Activated CD4-positive, alpha-beta memory T cell treated with anti-CD3 and anti-CD28 coated beads for 36 hours (primary cell): ENCODE results near the gene PDE3B. TPM values are rescaled to one million over a fixed set of nuclear protein-coding genes. Genes with fewer than 3 reads are reported as not detected.
"Not testable (repeated sequence)": the region's sequence is repeated elsewhere in the genome, so short reads cannot be mapped to it uniquely, and the experiment has no call there.

Source experiments
- CTCF ChIA-PET: fragments of 350-600 bp; sonication (Branson Sonifier 250); formaldehyde crosslinking; loops from one replicate; lab custom pipeline; 2021; ENCODE audit warnings: antibody characterized with exemption, inconsistent platforms; lab: Charles Lee
- POLR2A ChIA-PET: fragments of 350-600 bp; sonication (Branson Sonifier 250); formaldehyde crosslinking; loops from one replicate; lab custom pipeline; 2021; ENCODE audit warnings: antibody characterized with exemption; lab: Charles Lee
- DNase-seq: peaks from one replicate; pipeline ENCODE4 v3.0.0-alpha.2; 2020
- H3K27ac Mint-ChIP-seq: one replicate; pipeline ENCODE4 v1.8.0; 2021; ENCODE audit warnings: mixed read lengths
- H3K27me3 Mint-ChIP-seq: one replicate; pipeline ENCODE4 v1.8.0; 2021; ENCODE audit warnings: mixed read lengths
- H3K36me3 Mint-ChIP-seq: one replicate; pipeline ENCODE4 v1.8.0; 2021; ENCODE audit warnings: mixed read lengths
- H3K4me1 Mint-ChIP-seq: one replicate; pipeline ENCODE4 v1.8.0; 2021; ENCODE audit warnings: low read depth, mixed read lengths
- H3K4me3 Mint-ChIP-seq: one replicate; pipeline ENCODE4 v1.8.0; 2021; ENCODE audit warnings: mild to moderate bottlenecking, mixed read lengths
- H3K9me3 Mint-ChIP-seq: one replicate; pipeline ENCODE4 v1.8.0; 2021; ENCODE audit warnings: mixed read lengths
- intact Hi-C: fragments of 100-400 bp; cut with micrococcal nuclease; formaldehyde crosslinking; loops from one replicate; pipeline ENCODE4 v1.15.1; 2023
- total RNA-seq, 2 experiments: library from RNA; stranded (reverse); gene quantifications; one replicate each; pipeline ENCODE4 v1.2.3, GENCODE V29; 2021

The PDE3B gene
- total RNA-seq, 2 experiments from 2014 or later: 21.6 to 21.8 TPM

DNA sequence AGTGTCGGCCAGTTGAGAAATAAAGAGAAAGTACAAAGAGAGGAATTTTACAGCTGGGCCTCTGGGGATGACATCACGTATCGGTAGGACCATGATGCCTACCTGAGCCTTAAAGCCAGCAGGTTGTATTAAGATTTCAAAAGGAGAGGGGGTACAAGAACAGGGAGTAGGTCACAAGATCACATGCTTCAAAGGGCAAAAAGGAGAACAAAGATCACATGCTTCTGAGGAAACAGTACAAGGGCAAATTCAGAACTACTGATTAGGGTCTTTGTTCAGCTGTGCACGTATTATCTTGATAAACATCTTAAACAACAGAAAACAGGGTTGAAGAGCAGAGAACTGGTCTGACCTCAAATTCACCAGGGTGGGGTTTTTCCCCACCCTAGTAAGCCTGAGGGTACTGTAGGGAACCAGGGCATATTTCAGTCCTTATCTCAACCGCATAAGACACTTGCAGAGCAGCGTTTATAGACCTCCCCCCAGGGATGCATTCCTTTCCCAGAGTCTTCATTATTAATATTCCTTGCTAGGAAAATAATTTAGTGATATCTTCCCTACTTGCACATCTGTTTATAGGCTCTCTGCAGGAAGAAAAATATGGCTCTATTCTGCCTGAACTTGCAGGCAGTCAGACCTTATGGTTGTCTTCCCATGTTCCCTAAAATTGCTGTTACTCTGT, 40.8 kb downstream of the PDE3B start:
- intact Hi-C loops, H3K27ac Mint-ChIP-seq, H3K27me3 Mint-ChIP-seq: not testable (repeated sequence)

DNA sequence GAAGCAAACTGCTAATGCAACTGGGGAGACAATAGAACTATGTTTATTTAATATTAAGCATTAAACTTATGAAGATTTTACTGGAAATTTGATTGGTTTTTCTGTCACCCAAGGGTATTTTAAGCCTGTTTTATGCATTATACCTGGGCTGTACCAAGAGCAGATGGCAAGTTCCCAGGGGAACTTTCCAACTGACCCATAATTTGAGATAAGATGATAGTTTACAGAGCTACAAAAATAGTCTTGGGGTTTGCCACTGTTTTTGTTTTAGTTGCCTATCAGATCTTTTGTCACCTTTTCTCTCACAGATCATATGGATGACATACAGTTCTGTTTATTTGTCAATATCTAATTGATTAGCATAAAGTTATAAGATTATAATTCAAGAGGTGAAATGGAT, 43.9 kb downstream of the PDE3B start:
- no peak for DNase-seq
- CTCF ChIA-PET: interaction anchor here (0.9 kb wide), 1 partner anchor 220 kb away, joined by 3 read pairs; no protein-coding TSS in a partner anchor
- no peak overlapping the region for H3K27ac Mint-ChIP-seq
- POLR2A ChIA-PET: no interaction called here
- no peak overlapping the region for H3K4me3 Mint-ChIP-seq
- intact Hi-C loops: no loop called here
- H3K4me1 Mint-ChIP-seq: peaks cover 44% of the 10 kb centered on the region
- peaks cover 5% of the 10 kb centered on the region for H3K9me3 Mint-ChIP-seq
- H3K27me3 Mint-ChIP-seq: no peaks in the 10 kb centered on the region
- peaks cover 24% of the 10 kb centered on the region for H3K36me3 Mint-ChIP-seq

More for the DNA sequence above, 40.8 kb downstream of the PDE3B start:
- CTCF ChIA-PET, POLR2A ChIA-PET, H3K4me3 Mint-ChIP-seq, DNase-seq, H3K9me3 Mint-ChIP-seq: not testable (repeated sequence)
- Mint-ChIP-seq H3K36me3 (peaks cover 25% of the 10 kb centered on the region), H3K4me1 (peaks cover 57% of the 10 kb centered on the region)

DNA sequence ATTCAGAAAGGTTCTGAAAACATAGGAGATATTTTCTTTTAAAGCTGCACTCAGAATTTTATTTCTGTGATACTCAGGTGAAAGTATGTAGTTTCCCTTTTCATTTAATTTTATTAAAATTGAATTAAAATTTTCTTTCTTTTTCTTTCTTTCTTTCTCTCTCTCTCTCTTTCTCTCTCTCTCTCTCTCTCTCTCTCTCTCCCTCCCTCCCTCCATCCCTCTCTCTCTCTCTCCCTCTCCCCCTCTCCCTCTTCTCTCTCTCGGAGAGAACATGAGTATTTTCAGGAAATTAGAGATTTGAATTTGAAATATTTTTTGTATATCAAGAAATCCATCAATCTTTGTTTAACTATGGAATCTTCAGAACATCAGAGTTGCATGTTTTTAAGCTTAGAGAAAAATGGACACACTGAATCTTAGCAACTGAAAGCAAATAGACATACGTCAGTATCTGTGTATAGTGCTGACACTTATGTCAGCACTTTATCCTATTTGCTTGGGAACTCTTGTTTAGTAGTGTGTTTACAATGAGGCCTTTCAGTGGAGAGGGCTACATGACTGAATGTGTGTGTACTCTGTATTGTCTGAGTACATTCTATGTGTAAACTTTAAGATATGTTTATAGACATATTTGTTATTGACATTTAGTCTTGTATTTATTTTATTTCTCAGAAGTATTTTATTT, 44.5 kb downstream of the PDE3B start:
- no peak overlapping the region for H3K27ac Mint-ChIP-seq
- CTCF ChIA-PET: no interaction called here

DNA sequence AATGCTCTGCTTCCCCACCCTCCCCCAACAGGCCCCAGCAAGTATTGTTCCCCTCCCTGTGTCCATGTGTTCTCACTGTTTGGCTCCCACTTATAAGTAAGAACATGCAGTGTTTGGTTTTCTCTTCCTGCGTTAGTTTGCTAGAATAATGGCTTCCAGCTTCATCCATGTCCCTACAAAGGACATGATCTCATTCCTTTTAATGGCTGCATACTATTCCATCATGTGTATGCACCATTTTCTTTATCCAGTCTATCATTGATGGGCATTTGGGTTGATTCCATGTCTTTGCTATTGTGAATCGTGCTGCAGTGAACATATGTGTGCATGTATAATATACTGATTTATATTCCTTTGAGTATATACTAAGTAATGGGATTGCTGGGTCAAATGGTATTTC, 52.1 kb downstream of the PDE3B start:
- H3K4me1 Mint-ChIP-seq: peaks cover 33% of the 10 kb centered on the region
- H3K27ac Mint-ChIP-seq, DNase-seq, intact Hi-C loops, H3K27me3 Mint-ChIP-seq, CTCF ChIA-PET, POLR2A ChIA-PET, H3K4me3 Mint-ChIP-seq: not testable (repeated sequence)
- H3K36me3 Mint-ChIP-seq: peaks cover 46% of the 10 kb centered on the region
- H3K9me3 Mint-ChIP-seq: peaks cover 34% of the 10 kb centered on the region

More for the DNA sequence above, 44.5 kb downstream of the PDE3B start:
- Mint-ChIP-seq H3K9me3 (peaks cover 11% of the 10 kb centered on the region), H3K36me3 (peaks cover 29% of the 10 kb centered on the region), H3K27me3 (no peaks in the 10 kb centered on the region), H3K4me3 (no peak overlapping the region), H3K4me1 (peaks cover 44% of the 10 kb centered on the region)
- DNase-seq: no peak
- POLR2A ChIA-PET: no interaction called here
- intact Hi-C loops: no loop called here

DNA sequence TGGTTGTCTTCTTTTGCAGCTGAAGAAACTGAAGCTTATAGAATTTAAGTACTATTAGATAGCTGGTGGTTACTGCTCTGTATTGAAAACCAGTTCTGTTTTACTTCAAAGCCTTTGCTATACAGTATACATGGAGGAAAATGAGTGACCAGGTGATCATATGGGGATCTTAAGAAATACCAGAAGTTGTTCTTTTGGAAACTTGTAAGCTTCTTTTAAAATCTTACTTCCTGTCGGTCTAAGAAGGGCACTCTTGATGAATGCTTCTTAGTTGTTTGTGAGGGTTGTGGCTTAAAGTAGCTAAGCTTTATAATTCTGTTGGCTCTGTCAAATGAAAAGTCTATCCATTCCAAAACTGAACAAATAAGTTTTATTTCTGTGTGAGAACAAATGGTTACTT, 55.2 kb downstream of the PDE3B start:
- Mint-ChIP-seq H3K27ac (no peak overlapping the region), H3K36me3 (peaks cover 44% of the 10 kb centered on the region), H3K9me3 (peaks cover 31% of the 10 kb centered on the region), H3K4me3 (no peak overlapping the region), H3K27me3 (no peaks in the 10 kb centered on the region), H3K4me1 (peaks cover 38% of the 10 kb centered on the region)
- CTCF ChIA-PET: interaction anchor here (0.7 to 1.2 kb wide), 3 partner anchors 75 to 208 kb away, joined by 3 to 4 read pairs (median 3); no protein-coding TSS in a partner anchor
- DNase-seq: no peak
- intact Hi-C loops: no loop called here
- POLR2A ChIA-PET: no interaction called here

DNA sequence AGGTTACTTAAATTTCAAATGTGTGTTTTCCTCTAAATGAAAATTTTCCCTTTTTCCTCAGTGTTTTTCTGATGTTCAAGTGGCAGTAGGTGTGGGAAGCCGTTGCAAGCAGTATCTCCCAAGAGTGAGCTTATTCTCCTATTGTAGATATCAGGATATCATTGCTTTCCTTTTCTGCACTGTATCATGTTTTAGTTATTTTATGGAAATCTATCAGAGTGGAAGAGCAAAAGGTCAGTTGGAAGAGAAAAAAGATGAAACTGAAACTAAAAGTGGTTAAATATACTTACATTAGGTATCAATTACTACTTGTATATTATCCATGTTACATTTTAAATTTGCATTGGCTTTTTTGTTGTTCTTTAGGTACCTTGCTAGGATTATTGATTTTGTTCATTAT, 57.0 kb downstream of the PDE3B start:
- peaks cover 42% of the 10 kb centered on the region for H3K36me3 Mint-ChIP-seq
- H3K27me3 Mint-ChIP-seq: no peaks in the 10 kb centered on the region
- H3K4me3 Mint-ChIP-seq: no peak overlapping the region
- ChIA-PET POLR2A (no interaction called here), CTCF (no interaction called here)
- intact Hi-C loops: no loop called here
- peaks cover 29% of the 10 kb centered on the region for H3K9me3 Mint-ChIP-seq
- H3K4me1 Mint-ChIP-seq: peaks cover 38% of the 10 kb centered on the region
- H3K27ac Mint-ChIP-seq: no peak overlapping the region
- no peak for DNase-seq

DNA sequence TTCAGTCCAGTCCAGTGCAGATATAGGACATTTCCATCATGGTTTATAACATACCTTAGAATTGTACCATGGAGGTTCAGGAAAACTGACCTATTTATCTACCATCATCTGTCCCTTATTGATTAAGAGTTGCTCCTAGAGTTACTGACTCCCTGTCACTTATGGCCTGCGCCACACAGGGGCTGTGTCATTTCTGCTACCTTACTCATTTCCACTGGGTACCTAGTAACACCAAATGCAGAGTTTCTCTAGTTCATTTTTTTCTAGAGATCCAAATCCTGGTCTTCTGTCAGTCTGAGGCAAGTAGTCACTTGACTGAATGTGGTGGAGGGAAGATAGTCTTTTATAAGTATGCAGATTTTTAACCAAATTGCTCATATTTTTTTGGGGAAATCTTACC, 59.2 kb downstream of the PDE3B start:
- Mint-ChIP-seq H3K9me3 (peaks cover 33% of the 10 kb centered on the region), H3K4me3 (no peak overlapping the region), H3K27me3 (no peaks in the 10 kb centered on the region), H3K27ac (no peak overlapping the region), H3K36me3 (peaks cover 37% of the 10 kb centered on the region), H3K4me1 (peaks cover 24% of the 10 kb centered on the region)
- POLR2A ChIA-PET: no interaction called here
- DNase-seq: peak; percentile 28
- intact Hi-C loops: no loop called here
- CTCF ChIA-PET: interaction anchor here (0.6 kb wide), 1 partner anchor 68 kb away, joined by 6 read pairs; no protein-coding TSS in a partner anchor

DNA sequence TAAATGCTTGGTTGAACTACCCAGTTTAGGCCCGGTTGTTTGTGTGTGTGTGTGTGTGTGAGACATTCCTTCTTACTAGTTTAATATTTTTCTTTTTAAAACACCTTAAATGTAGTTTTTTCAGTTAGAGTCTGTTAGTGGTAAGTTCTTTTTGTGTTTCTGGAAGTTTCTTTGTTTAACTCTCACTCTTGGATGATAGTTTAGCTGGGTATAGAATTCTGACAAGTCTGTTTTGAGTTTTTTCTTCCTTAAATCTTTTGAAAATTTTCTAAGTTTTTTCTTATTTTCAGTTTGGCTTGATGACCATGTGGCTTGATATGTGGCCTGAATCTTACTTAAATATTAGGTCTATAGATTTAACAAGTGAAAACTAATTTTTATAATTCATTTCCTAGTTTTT, 60.1 kb downstream of the PDE3B start:
- POLR2A ChIA-PET: no interaction called here
- intact Hi-C loops: no loop called here
- Mint-ChIP-seq H3K4me1 (peaks cover 20% of the 10 kb centered on the region), H3K4me3 (no peak overlapping the region), H3K27me3 (no peaks in the 10 kb centered on the region), H3K9me3 (peaks cover 39% of the 10 kb centered on the region), H3K36me3 (peaks cover 43% of the 10 kb centered on the region), H3K27ac (no peak overlapping the region)
- CTCF ChIA-PET: no interaction called here
- no peak for DNase-seq

DNA sequence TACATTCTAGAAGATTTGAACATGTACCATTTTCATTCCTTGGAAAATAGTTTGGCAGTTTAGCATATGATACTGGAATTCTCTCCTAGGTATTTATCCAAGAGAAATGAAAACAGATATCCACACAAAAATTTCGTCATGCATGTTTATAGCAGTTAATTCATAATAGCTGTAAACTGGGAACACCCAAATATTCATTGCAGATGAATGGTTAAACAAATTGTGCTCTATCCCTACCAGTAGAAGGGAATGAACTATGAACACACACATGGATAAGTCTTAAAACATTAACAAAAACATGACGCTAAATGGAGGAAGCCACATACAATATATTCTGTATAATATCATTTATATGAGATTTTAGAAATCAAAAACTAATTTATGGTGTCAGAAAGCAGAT, 61.5 kb downstream of the PDE3B start:
- DNase-seq: no peak
- Mint-ChIP-seq H3K4me1 (peaks cover 25% of the 10 kb centered on the region), H3K9me3 (peaks cover 39% of the 10 kb centered on the region), H3K36me3 (peaks cover 48% of the 10 kb centered on the region), H3K27me3 (no peaks in the 10 kb centered on the region), H3K4me3 (no peak overlapping the region), H3K27ac (no peak overlapping the region)
- intact Hi-C loops: no loop called here
- ChIA-PET POLR2A (no interaction called here), CTCF (interaction anchor here (1.0 kb wide), 1 partner anchor 102 kb away, joined by 3 read pairs; no protein-coding TSS in a partner anchor)

DNA sequence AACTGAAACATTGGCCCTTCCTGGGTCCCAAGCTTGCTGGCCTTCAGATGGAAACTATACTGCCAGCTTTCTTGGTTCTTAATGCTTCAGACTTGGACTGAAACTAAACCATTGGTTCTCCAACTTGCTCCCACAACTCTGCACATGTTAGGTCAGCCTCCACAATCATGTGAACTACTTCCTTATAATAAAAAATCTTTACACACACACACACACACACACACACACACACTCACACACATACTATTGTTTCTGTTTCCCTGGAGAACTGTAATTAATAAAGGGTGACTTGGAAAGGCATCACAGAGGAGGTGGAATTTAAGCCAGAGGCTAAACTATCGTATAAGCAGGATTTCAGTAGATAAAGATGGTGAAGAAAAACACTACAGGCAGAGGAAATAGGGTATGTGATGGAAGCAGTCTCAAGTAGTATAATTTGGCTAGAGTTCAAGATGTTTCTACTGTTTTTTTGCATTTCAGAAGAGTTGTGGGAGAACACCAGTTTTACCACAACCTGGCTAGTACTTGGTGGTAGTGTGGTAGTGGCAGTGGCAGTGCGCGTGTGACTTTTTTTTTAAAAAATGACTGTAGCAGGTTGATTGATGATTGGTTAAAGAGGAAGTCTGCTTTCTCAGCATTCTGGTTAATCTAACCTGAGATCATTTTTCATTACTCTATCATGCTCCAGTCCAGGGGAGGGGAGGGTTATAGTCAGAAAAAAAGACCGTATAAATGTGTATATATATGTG, 70.1 kb downstream of the PDE3B start:
- no peaks in the 10 kb centered on the region for H3K27me3 Mint-ChIP-seq
- no peaks in the 10 kb centered on the region for H3K9me3 Mint-ChIP-seq
- peak overlapping the region; percentile 2 for H3K4me3 Mint-ChIP-seq
- ChIA-PET POLR2A (no interaction called here), CTCF (no interaction called here)
- H3K36me3 Mint-ChIP-seq: peaks cover 16% of the 10 kb centered on the region
- DNase-seq: peak; percentile 40
- H3K27ac Mint-ChIP-seq: peak overlapping the region; percentile 61
- intact Hi-C loops: loop anchor here (5.0 kb wide), 4 partner anchors 54 to 191 kb away; partner anchors contain the start of genes CYP2R1 and PSMA1
- peaks cover 38% of the 10 kb centered on the region for H3K4me1 Mint-ChIP-seq

DNA sequence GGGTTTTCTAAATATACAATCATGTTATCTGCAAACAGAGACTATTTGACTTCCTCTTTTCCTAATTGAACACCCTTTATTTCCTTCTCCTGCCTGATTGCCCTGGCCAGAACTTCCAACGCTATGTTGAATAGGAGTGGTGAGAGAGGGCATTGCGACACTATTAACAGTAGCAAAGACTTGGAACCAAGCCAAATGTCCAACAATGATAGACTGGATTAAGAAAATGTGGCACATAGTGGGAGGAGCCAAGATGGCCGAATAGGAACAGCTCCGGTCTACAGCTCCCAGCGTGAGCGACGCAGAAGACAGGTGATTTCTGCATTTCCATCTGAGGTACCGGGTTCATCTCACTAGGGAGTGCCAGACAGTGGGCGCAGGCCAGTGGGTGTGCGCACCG, 72.1 kb downstream of the PDE3B start:
- DNase-seq, H3K9me3 Mint-ChIP-seq, H3K27me3 Mint-ChIP-seq, H3K27ac Mint-ChIP-seq, H3K4me3 Mint-ChIP-seq, H3K36me3 Mint-ChIP-seq, CTCF ChIA-PET, intact Hi-C loops, POLR2A ChIA-PET: not testable (repeated sequence)
- peaks cover 21% of the 10 kb centered on the region for H3K4me1 Mint-ChIP-seq

DNA sequence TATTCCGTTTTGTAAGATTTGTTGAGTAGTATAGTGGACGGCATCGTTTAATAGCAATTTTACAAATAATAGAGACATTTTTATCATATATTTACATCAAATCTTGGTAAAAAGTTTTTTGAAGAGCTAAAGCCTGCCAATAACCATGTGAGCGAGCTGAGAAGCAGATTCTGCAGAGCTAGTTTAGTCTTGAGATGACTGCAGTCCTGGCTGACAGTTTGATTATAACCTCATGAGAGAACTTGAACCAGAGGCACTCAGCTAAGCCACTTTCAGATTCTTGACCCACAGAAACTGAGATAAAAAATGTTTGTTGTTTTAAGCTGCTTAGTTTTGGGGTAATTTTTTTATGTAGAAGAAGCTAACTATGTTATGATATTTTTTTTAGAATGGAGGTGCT, 78.9 kb downstream of the PDE3B start:
- ChIA-PET POLR2A (no interaction called here), CTCF (no interaction called here)
- intact Hi-C loops: no loop called here
- H3K27me3 Mint-ChIP-seq: no peaks in the 10 kb centered on the region
- H3K27ac Mint-ChIP-seq: no peak overlapping the region
- no peak for DNase-seq
- H3K4me1 Mint-ChIP-seq: peaks cover 32% of the 10 kb centered on the region
- no peak overlapping the region for H3K4me3 Mint-ChIP-seq
- H3K36me3 Mint-ChIP-seq: no peaks in the 10 kb centered on the region
- H3K9me3 Mint-ChIP-seq: no peaks in the 10 kb centered on the region
